Fibroblast of villous mesenchyme (primary cell): Measurements from ENCODE around the gene JPH4. TPM values are rescaled to one million over a fixed set of nuclear protein-coding genes. Genes with fewer than 3 reads are reported as not detected.

ENCODE experiments used
- DNase-seq: peaks from one replicate; pipeline ENCODE4 v3.0.0-alpha.2; 2010; ENCODE audit warnings: low read depth
- H3K4me3 ChIP-seq: 2 replicates; pipeline ENCODE4 v1.5.1; 2011; ENCODE audit warnings: low read depth, mild to moderate bottlenecking, low read length
- CTCF ChIP-seq: IDR thresholded peaks from 2 replicates; pipeline ENCODE4 v1.5.1; 2012; ENCODE audit warnings: low read depth, mild to moderate bottlenecking, low read length; ENCODE audit not compliant: insufficient read depth
- total RNA-seq: library from RNA; depleted of rRNA; stranded (reverse); fragments of >200 nt; gene quantifications from 2 replicates; pipeline ENCODE4 v1.2.3, GENCODE V29; 2012

The JPH4 gene
- total RNA-seq, 1 donor: not detected

DNA sequence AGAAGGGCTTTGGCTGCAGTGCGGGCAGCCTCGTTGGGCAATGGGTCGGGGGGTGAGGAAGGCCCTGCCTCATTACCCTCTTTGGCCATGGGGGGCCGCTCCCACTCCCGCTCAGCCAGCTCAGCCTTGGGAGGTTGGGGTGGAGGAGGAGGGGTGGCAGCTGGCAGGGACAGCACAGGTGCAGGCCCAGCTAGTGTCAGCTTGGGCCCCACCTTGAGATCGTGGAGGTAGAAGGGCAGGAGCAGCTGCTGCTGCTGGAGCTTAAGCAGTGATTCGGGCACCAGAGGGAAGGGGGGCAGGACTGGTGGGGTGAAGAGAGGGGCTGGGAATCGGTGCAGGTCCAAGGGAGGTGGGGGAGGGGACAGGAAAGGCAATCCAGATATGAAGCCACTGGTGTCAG lies 53.0 kb downstream of the JPH4 start:
- H3K4me3 ChIP-seq: no peak overlapping the region
- no peak for DNase-seq
- TF ChIP-seq CTCF: no peak

GRCh38 chr14:23524954-23525353 lies 53.6 kb downstream of the JPH4 start:
- no peak for DNase-seq
- TF ChIP-seq CTCF: no peak
- no peak overlapping the region for H3K4me3 ChIP-seq

- no peak for TF ChIP-seq CTCF
- no peak overlapping the region for H3K4me3 ChIP-seq
- DNase-seq: no peak
Measured at GRCh38 chr14:23523229-23524016, 55.2 kb downstream of the JPH4 start.

DNA sequence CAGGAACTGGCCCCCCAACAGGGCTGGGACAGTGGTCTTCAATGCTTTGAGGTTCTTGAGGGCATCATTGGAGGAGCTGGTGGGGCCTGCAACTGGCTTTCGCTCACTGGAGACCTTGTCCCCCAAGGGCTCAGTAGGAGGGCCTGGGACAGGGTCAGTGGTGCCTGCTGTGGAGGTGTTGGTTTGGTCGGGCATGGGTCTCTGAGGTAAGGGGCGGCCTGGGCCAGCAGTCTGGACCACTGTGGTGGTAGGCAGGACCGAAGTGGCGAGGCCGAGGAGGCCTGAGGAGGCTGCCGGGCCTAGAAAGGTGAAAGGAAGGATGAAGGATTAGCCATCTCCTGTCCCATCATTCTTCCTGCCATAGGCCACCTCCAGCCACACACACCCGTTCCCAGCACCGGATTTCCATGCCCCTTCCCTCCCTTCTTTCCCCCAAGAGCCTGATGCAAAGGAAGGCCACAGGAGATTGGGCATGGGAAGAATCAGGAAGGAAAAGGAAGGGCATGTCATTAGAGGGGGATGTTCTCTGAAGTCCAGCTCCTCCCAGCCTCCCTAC lies 55.9 kb downstream of the JPH4 start:
- no peak for DNase-seq
- no peak overlapping the region for H3K4me3 ChIP-seq
- no peak for TF ChIP-seq CTCF

GRCh38 chr14:23521785-23522640 lies 56.6 kb downstream of the JPH4 start:
- DNase-seq: no peak
- TF ChIP-seq CTCF: no peak
- H3K4me3 ChIP-seq: no peak overlapping the region

GRCh38 chr14:23520899-23521533 lies 57.6 kb downstream of the JPH4 start:
- H3K4me3 ChIP-seq: no peak overlapping the region
- no peak for TF ChIP-seq CTCF
- no peak for DNase-seq
